22Rv1 (cell line): ENCODE measurements around the gene PLPP6.

Experiments
- CTCF ChIP-seq: fragments of 450-650 bp; IDR thresholded peaks from 2 replicates; pipeline ENCODE4 v1.5.1; 2017; ENCODE audit warnings: mild to moderate bottlenecking
- ZFX ChIP-seq: fragments of 450-650 bp; IDR thresholded peaks from 2 replicates; pipeline ENCODE4 v1.6.1; 2017; ENCODE audit warnings: antibody characterized with exemption, borderline replicate concordance

DNA sequence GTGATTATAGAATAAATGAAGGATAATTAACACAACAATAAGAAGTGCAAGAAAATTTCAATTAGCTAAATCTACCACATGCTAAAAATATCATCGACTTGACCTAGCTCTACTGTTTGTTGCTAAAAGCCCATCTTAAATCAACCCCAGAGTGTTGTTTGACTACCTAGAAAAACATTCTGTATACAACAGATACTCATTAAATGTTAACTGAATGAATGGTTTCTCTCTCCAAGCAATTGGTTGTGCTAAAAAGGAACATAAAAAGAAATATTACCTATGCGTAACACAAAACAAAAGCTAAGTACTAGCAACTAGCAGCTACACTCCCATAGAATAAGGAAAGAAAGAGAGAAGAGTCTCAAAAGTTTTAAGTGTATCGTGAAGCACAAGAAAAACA, 5.5 kb upstream of the PLPP6 start:
- TF ChIP-seq CTCF (no peak), ZFX (no peak)
